Activated CD8-positive, alpha-beta memory T cell treated with anti-CD3 and anti-CD28 coated beads for 1 hour (primary cell): ENCODE measurements around the gene GPR39.

Experiments
- DNase-seq, 2 donors: peaks; one replicate each; pipeline ENCODE4 v3.0.0-alpha.2; 2020; ENCODE audit warnings: low read depth in 1 of 2; ENCODE audit errors: extremely low read depth in 1 of 2

The GPR39 gene

DNA sequence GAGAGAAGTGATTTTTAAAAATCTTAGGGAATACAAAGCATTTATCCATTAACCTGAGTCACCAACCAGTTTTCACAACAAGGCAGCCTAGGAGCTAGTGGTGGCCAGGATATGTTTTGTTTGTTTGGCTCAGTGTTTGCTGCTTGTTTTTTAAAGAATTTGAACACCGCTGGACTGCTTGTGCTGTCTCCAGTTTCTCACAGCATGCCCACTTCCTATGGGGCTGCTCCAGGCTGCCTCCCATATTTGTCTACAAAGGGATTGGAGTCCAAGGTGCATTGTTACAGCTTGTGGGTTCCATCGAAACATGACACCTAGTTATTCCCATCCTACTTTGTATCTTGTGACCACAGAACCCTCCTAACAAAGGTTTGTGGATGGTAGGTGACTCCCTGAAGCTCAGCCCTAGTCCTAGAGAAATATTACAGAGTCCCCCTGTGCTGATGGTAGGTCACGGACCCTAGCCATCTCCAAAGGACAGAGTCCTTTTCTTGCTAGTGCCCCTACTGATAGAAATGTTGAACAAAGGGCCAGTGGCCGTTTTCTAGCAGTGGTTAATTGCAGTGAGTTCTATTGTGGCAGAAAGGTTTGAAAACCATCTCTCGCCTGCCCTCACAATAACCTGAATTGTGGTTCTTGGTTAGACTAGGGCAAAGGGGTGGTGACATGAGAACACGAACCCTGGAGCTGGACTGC, 23.2 kb downstream of the GPR39 start:
- no peak for DNase-seq

GRCh38 chr2:132441051-132441450, 24.4 kb downstream of the GPR39 start:
- no peak for DNase-seq

DNA sequence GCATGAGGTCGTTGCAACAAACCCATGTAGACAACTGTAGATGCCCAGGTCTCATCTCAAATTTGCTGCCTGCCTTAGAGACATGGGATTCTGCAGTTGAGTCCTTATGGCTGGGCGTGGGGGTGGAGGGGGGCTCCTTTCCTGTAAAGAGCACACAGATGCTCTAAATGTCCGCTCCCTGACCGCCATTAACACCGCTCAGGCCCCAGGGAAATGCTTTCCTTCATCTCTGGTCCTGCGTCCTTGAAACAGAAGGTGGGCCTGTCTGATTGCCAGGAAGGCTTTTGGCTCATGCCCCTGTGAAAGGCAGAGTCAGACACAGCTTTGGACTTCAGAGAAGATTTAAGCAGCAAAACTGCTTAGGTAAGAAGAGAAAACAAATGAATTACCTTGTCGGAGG, 25.7 kb downstream of the GPR39 start:
- DNase-seq = no peak

DNA sequence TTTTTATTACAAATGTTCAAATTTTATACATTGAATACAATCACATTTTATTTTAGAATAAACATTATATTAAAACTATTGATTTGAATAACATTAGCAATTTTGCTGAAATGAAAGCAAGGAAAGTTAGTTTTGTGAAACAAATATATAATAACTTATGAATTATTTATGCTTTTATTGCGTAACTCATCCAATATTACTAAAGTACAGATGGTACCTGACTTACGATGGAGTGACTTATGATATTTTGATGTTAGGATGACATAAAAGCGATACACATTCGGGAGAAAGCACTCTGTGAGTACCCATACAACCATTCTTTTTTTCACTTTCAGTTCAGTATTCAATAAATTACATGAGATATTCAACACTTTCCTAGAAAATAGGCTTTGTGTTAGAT, 26.5 kb downstream of the GPR39 start:
- DNase-seq = no peak

DNA sequence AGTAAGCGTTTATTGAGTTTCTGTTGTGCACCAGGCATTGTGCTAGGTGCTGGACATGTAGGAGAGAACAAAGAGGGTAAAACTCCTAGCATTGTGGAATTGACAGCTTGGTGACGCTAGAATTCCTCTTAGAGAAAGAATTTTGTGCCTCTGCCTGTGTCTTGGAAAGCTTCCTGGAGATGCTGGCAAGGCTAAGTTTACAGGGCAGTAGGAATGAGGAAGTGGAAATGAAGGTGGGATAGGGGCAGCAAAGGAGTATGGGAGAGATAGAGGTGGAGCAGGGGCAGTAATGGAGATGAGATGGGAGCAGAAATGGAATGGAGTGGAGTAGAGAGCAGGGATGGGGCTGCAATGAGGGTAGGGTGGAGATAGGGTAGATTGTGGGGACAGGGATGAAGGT, 29.8 kb downstream of the GPR39 start:
- no peak for DNase-seq

GRCh38 chr2:132448331-132448730, 31.7 kb downstream of the GPR39 start:
- DNase-seq = no peak

DNA sequence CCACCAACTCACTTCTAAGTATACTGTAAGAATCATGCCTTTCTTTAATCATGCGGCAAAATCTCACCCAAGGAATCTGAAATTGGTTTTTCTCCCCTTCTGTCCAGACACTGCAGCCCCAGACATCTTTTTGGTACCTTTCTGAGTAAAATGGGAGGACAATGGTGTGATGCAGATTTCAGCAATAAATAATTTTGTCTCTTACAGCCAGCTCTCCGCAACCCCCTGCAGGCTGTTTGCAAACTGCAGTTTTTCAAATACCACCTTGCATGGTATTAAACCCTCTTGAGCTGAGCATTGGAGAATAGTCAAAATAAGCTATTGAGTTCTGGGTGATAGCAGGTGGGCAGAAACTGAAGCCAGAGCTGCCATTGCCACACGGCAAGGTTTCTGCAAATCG, 32.2 kb downstream of the GPR39 start:
- DNase-seq = no peak

DNA sequence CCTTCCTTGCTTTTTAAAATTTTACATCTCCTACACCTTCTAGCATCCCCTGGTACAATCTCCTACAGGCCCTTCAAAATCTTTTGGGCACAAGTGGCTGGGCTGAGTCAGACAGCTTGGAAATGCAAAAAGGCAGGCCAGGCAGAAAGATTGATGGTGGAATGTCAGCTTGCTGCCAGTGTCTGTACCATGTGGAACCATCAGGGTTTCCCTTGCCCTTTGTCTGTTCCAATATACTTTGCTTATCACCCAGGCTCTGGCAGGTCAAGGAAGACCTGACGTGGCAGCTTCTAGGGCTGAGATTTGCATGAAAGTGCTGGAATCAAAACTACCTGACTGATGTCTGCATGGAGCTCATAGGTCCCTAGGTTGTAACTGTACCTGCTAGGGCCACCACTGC, 33.3 kb downstream of the GPR39 start:
- DNase-seq = no peak

DNA sequence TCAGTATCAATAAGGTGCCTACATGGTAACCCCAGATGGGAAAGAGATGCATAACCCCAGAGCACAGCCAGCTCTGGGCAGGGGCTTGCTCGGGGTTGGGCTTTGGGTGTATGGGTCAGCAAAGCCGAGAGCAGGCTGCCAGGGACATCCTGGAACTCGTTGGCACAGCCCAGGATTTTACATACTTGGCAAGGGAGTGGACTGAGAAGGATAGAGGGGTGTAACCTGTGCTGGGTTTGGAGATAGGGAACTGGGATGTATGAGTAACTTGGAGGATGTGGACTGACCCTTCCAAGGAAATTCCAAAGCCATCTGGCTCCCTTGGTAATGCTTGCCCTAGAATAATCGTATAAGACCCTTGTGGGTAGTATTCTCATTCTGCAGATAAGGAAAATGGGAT, 44.2 kb downstream of the GPR39 start:
- no peak for DNase-seq

DNA sequence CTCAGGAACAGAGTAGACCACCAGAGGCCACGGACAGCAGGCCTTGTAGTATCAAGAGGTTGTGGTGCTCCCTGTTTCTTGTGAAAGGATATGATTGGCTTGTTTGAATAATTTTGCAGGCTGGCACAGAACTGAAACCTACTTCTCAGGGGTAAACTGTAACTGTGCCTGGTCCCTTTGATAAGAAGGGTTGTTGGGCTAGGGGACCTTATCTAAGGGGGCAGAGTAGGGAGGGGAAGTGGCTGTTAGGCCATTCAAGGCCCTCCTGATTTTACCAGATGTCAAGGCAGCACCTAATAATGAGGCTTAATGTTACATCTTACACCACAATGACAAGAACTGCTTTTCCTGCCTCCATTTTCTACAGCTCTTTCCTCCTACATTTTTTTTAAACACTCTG, 45.6 kb downstream of the GPR39 start:
- DNase-seq = no peak

- no peak for DNase-seq
Observed at GRCh38 chr2:132463719-132464118, 47.1 kb downstream of the GPR39 start.

DNA sequence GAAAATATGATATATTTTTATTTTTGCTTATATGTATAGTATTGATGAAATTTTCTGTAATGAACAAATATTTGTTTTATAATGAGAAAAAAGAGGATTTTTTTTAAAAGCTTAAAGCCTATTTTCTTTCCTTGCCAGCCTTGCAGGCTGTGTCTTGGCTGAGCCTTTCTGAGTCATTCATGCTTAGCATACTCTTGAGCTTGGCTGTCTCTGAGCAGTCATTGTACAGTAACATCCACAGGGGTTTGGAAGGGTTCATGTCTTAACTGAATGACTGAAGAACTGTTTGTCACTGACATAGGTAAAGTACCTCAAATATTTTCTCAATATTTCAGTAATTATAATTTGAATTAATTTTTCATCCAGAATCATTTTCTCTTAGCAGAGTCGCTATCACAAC, 49.3 kb downstream of the GPR39 start:
- no peak for DNase-seq

DNA sequence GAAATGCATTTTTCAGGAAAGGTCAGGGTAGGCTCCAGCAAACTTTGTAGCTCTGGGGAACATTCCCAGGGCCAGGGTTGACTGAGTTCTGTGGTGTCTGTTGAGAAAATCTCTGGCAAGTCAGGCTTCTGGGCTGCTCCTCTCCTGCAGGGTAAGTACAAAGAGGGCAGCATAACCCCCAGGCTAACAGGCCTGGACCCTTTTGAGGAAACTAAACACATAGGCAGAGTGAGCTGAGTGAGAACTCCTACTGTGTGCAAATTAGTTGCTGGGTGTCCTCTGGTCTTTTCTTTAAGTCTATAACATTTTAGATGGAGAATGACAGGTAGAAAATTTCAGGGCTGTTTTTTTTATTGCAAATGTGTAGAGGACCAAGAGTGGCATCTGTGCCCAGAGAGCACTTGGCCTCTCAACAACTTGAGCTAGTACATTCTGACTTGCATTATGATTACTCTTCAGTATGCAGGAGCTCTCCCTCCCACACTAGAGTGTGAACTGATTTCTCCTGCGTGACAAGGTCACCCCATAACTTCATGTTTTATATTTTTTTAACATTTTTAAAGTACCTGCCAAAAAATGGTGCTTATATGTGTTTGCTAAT, 49.9 kb downstream of the GPR39 start:
- DNase-seq = no peak

DNA sequence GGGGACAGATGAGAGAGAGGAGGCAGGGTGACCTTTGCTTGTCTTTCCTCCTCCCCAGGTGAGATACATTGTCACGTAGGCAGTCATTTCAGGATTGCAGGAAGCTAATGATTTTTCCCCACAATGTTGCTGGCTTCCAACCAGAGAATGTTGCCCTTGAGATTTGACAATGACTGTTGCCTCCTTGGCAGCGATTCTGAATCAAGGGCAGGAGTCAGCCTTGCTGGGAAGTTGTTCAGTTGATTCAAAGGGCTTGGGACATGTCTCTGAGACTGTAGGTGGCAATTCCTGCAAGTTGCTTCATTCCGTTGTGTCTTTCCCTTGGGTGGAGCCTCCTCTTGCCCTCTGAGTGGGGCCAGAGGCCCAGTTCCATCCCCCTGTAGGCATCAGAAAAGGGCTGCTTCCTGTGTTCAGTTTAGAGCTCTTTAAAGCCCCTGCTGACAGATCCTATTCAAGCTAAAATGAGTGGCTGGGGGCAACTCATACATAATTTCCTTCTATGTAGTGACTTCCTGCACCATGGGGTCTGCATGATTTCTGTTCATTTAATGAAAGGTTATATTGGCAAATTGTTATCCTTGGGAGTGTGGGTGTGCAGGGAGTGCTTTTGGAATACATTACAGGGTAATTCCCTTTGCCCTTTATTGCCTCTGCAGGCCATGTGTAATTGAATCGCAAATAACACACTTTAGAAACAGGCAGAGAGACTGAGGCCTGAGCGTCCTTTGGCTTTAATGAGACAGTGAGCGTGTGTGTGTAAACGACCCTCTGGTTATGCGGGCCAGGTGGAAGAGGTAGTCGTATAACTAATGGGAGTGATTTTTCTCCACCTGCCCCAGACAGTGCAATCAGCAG, 52.4 kb downstream of the GPR39 start:
- DNase-seq = no peak

- DNase-seq = no peak
Observed at GRCh38 chr2:132470746-132471145, 54.1 kb downstream of the GPR39 start.

- DNase-seq = no peak
Observed at GRCh38 chr2:132473174-132473883, 56.7 kb downstream of the GPR39 start.

DNA sequence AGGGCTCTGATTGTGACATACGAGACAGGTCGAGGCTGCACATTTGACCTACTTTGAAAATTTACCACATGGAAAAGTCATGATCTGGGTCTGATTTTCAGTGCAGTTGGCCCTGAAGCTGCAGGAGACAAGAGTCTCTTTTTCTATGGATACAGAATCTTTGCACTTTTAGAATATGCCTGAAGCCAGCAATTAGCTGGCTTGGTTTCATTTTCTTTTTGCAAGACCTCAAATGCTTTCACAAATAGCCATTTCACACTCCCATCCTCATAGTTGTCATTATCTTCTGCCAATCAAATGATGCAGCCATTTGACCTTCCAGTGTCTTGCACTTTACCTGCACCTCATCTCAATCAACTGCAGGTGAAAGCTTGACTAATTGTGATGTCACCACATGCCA, 59.0 kb downstream of the GPR39 start:
- no peak for DNase-seq

DNA sequence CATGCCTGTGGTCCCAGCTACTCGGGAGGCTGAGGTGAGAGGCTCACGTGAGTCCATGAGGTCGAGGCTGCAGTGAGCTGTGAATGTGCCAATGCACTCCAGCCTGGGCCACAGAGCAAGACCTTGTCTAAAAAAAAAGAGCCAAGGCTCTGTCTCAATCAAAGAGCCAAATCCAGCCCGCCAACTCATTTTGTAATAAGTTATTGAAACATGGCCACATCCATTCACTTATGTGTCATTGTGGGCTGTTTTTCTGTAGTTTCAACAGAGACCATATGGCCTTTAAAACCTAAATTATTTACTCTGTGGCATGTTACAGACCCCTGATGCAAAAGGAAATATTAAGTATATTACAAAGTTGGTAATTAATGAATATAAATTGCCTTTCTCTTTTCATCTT, 60.8 kb downstream of the GPR39 start:
- no peak for DNase-seq

DNA sequence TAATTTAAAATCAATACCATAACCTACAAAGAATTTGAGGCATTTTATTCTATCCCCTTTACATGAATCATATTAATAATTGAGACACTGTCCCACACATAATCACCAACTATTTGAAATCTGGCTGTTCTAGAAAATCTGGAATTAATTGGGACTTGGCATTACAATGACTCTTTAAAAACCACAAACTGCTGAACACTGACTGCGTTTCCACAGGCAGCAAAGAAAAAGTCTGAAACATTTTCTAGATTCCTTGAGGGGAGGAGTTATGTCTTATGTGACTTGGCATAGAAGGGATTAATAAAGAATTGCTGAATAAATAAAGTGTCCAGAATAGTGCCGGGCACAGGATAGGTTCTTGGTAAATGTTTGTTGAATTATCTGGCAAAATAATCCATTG, 61.4 kb downstream of the GPR39 start:
- no peak for DNase-seq

DNA sequence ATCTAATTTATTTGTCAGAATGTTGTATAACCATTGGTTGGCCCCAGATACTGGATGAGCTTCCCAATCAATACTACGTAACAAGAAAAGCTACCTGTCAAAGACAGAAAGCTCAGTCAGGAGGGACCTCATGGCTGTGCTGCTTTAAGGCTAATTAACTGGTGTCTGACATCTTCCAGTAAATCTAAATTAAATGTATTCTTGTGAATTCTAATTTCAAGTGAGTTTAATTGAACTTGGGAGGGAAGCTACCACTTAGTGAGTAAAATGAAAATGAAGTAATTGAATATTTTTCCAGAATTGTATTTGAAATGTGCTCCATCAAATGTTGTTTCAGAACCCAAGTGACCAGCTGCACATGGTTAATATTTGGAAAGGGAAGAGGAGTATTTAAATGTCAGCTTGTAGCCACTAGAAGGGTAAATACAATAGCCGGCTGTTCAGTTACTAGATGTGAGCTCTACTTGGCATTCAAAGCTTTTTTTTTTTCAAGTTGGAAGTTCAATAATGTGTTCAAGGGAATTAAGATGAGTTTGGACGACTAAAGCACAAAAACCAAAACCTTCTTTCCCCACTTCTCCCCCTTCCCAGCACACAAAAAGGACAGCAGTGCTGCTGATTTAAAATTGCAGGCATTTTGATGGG, 62.0 kb downstream of the GPR39 start:
- no peak for DNase-seq

DNA sequence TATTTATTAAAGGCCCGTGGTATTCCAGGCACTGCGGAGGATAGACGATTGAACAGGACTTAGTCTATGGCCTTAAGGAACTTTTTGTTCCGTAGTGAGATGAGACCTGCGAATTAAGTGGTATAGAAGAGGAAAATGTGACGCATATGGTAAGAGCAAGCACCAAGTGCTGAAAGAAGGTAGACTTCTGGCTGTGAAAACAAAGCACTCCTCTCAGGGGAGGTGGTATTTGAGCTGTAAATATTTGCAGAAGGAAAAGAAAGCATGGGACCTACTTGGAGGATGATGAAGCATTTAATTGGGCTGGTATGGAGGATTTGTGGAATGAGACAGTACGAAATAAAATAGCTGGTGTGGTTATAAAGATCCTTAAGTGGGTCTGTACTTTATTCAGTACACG, 62.5 kb downstream of the GPR39 start:
- DNase-seq = no peak
